ENCODE data around the gene ERC1.
"Not testable (repeated sequence)": the region's sequence is repeated elsewhere in the genome, so short reads cannot be mapped to it uniquely, and the experiment has no call there.

ERC1 gene

DNA sequence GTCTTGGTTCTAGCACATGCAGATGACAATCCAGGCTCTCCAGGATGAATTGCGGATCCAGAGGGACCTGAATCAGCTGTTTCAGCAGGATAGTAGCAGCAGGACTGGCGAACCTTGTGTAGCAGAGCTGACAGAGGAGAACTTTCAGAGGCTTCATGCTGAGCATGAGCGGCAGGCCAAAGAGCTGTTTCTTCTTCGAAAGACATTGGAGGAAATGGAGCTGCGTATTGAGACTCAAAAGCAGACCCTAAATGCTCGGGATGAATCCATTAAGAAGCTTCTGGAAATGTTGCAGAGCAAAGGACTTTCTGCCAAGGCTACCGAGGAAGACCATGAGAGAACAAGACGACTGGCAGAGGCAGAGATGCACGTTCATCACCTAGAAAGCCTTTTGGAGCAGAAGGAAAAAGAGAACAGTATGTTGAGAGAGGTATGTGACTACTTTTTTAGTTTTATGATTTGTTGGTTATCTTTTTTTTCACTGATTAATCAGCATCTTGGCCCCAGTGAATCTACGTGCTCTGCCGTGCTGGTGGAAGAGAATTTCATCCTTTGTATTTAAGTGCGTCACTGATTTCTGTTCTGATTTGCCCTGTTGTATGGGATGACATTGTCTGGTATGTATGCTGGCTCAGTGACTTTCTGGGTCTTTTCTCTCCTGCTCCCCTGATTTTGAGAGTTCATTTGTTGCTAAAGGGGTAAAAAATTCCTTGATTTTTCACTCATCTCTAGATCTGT lies 92.3 kb downstream of the ERC1 start:
- DNase-seq: no peak

GRCh38 chr12:1083889-1084262 lies 92.9 kb downstream of the ERC1 start:
- peak; percentile 53 for DNase-seq

GRCh38 chr12:1091350-1091749 lies 100.3 kb downstream of the ERC1 start:
- DNase-seq: no peak

- DNase-seq: peak; percentile 38
These were observed 102.2 kb downstream of the ERC1 start for GRCh38 chr12:1093166-1093751.

- DNase-seq: no peak
These were observed 103.7 kb downstream of the ERC1 start for GRCh38 chr12:1094714-1095113.

GRCh38 chr12:1099158-1099557 lies 108.1 kb downstream of the ERC1 start:
- DNase-seq: no peak

DNA sequence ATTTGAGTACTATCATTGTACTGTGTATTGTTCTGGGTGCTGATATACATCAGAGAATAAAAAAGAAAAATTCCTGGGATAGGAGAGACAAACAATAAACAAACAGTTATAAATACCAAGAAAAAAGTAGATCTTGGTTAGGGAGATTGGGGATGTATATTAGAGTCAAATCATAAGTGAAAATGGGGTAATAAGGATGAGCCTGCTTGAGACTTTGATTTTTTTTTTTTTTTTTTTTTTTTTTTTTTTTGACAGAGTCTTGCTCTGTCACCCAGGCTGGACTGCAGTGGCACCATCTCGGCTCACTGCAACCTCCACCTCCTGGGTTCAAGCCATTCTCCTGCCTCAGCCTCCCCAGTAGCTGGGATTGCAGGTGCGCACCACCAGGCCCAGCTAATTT lies 108.6 kb downstream of the ERC1 start:
- not testable (repeated sequence) for DNase-seq

DNA sequence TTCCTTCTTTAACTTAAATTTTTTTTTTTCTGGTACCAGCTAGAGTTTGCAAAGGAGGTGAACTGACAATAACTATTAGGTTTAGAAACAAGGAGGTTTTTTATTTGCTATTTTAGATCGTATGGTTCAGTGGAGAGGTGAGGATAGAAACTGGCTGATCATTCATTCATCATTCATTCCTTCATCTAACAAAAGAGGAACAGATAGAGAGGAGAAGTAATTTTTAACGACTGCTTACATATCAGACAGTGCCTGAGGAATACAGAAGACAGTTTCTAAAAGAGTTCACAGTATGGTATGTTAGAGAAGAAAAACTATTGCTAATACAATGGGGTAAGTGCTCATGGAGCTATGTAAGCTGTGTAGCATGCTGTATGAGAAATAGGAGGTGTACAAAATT lies 111.1 kb downstream of the ERC1 start:
- no peak for DNase-seq

- no peak for DNase-seq
These were observed 111.9 kb downstream of the ERC1 start for GRCh38 chr12:1102791-1103450.

GRCh38 chr12:1103632-1104031 lies 112.6 kb downstream of the ERC1 start:
- no peak for DNase-seq

GRCh38 chr12:1104088-1104800 lies 113.2 kb downstream of the ERC1 start:
- no peak for DNase-seq

GRCh38 chr12:1107669-1108068 lies 116.6 kb downstream of the ERC1 start:
- DNase-seq: no peak

- no peak for DNase-seq
These were observed 117.3 kb downstream of the ERC1 start for GRCh38 chr12:1108276-1108675.

DNA sequence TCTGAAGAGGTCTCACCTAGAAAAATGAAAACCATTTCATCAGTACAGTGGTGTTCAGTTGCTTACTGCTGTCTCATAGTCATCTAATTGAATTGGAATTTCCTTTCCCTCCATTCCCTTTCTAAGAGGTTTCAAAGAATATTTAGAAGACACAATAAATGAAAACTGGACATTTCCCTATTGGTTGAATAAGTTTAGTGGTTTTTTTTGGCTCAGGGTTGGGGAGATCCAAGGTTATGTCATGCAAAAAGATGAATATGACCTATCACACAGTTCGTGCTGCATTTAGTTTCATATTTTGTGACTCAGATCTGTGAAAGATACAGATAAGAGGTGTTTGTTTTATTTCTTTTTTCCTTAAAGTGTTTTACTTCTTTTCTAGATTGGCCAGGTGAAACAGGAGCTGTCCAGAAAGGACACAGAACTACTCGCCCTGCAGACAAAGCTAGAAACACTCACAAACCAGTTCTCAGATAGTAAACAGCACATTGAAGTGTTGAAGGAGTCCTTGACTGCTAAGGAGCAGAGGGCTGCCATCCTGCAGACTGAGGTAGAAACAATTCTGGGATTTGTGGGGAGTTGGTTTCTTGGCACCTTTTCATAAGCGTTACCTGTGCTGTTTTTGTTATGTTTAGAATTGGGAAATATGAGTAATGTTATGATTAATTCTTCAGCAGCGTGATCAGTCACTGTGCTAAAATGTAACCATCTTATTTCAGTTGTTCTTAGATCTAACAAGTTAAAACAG lies 124.6 kb downstream of the ERC1 start:
- DNase-seq: no peak

DNA sequence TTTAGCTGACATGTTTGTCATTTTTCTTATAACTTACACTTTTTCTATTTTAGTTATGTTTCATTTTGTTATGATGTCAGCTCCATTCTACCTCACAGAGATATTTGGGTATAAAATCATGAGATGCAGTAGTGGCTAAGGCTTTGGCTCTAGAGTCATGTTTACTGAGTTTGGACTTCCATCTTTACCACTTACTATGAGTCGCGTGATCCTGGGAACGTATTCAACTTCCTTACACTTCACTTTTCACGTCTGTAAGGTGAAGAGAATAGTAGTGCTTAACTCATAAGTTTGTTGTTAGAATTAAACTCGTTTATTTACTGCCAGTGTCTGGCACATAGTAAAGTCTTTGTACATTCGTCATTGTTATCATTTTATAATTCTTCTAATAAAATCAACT lies 126.3 kb downstream of the ERC1 start:
- DNase-seq: no peak

- peak; percentile 59 for DNase-seq
These were observed 127.0 kb downstream of the ERC1 start for GRCh38 chr12:1117970-1118563.

DNA sequence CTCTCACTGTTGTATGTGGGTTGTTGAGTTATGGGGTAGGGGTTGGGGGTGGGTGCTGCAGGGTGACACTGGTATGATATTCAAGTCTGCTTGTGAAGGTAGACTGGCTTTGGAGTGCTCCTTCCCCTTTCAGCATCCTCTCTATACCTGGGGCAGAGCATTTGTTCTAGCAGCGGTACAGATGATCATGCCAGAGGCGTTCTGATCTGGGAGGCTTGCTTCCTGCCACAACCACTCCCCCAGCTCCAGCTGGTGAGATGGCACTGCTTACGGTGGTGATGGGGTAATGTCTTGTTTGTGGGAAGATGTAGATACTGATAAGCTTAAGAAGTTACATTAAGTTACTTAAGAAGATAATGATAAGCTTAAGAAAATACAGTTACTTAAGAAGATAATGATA lies 131.8 kb downstream of the ERC1 start:
- no peak for DNase-seq

DNA sequence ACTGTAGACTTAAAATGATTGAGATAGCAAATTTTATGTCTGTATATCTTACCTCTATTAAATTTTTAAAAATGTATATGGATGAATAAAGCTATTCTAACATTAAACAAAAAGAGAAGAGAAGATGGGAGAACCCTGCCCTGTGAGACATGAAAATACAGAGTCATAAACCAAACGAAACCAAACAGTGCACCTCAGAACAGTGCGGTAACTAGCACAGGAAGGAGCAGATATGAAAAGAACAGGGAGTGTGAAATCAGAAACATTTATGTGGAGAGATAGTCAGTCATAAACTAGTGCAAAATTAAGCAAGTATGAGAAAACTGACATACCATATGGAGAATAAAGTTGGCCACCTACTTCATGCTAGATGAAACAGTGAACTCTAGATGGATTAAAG lies 135.1 kb downstream of the ERC1 start:
- DNase-seq: no peak

DNA sequence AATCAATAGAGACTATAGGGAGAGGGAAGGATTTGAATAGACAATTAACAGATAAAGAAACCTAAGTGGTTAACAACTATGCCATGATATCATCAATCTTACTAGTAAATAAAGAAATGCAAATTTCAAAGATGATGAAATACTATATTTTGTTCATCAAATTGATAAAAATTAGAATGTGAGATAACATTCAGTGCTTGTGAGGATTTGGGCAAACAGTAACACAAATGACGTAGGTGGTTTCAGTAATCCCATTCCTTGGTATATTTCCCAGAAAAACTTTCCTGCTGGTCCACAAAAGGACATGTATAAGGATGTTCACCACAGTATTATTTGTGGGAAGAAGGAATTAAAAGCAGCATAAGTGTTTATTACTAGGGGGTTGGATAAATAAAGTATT lies 136.0 kb downstream of the ERC1 start:
- DNase-seq: no peak

DNA sequence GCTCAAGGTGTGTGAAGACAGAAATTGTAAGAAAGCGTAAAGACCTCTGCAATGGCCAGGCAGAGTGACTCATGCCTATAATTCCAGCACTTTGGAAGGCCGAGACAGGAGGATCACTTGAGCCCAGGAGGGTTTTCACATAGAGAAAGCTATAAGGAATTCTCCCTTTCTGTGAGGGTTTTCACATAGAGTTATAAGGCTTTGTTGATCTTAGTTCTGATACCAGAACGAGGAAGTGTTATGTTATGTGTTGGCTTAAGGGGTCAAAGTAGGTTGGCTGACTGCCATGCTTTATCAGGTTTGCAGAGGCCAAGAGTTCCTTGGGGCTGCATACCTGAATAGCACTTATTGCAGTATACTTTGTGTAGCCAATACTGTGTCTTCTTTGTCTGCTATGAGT lies 139.1 kb downstream of the ERC1 start:
- DNase-seq: peak; percentile 7

- DNase-seq: peak; percentile 29
These were observed 139.5 kb downstream of the ERC1 start for GRCh38 chr12:1130571-1130970.

GRCh38 chr12:1131811-1132224 lies 140.8 kb downstream of the ERC1 start:
- DNase-seq: no peak

DNA sequence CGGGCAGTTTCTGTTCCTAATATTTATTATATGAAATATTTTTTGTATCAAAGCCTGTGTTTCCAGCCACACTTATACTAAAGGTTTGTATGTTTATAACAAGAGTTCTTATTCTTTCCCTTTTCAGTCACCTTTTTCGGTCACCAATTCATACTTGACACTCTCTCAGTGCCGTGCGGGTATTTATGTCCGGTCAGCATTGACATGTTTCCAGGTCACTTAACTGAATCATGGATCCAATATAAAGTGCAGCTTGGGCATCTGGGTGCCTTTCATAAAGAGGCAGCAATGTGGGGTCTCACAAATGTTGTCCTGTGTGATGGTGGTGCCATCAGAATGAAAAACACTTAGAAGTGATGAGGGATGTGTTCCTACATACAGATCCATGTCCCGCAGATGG lies 141.3 kb downstream of the ERC1 start:
- no peak for DNase-seq

All from DMS153 (cell line).